Neural cell (in vitro differentiated cells): ENCODE results near the gene MRPS27. TPM values are rescaled to one million over a fixed set of nuclear protein-coding genes. Genes with fewer than 3 reads are reported as not detected.

Experiments used
- H2AFZ ChIP-seq: fragments of 200-600, 300-800 bp; sonication (generic), shearing (Covaris generic); 2 replicates; pipeline ENCODE4 v1.6.0; 2014; ENCODE audit warnings: low read depth, mild to moderate bottlenecking, antibody characterized with exemption, low read length, moderate library complexity
- H3F3A ChIP-seq: fragments of 200-600 bp; shearing (Covaris generic); 2 replicates; pipeline ENCODE4 v1.6.1; 2016; ENCODE audit warnings: mild to moderate bottlenecking, moderate library complexity, mixed read lengths, antibody characterized with exemption, low read length; ENCODE audit not compliant: insufficient read depth, poor library complexity, severe bottlenecking
- H3K27ac ChIP-seq: fragments of 200-600, 300-800 bp; sonication (generic), shearing (Covaris generic); 2 replicates; pipeline ENCODE4 v1.5.1; 2014; ENCODE audit warnings: mild to moderate bottlenecking, low read length, moderate library complexity
- H3K27me3 ChIP-seq: fragments of 300-800, 200-600 bp; sonication (generic), shearing (Covaris generic); 2 replicates; pipeline ENCODE4 v1.6.0; 2014; ENCODE audit warnings: mild to moderate bottlenecking, low read depth, low read length, moderate library complexity; ENCODE audit not compliant: insufficient read depth
- H3K36me3 ChIP-seq: fragments of 300-800, 200-600 bp; sonication (generic), shearing (Covaris generic); 2 replicates; pipeline ENCODE4 v1.5.1; 2014; ENCODE audit warnings: mild to moderate bottlenecking, antibody characterized with exemption, low read length, moderate library complexity; ENCODE audit not compliant: insufficient read depth
- H3K4me2 ChIP-seq: fragments of 300-800, 200-600 bp; sonication (generic), shearing (Covaris generic); 2 replicates; pipeline ENCODE4 v1.6.0; 2014; ENCODE audit warnings: mild to moderate bottlenecking, low read length
- H3K4me3 ChIP-seq: fragments of 300-800, 200-600 bp; sonication (generic), shearing (Covaris generic); 2 replicates; pipeline ENCODE4 v1.5.1; 2014; ENCODE audit warnings: mild to moderate bottlenecking, low read length, moderate library complexity
- H3K79me2 ChIP-seq: fragments of 200-600 bp; shearing (Covaris generic); replicated peaks from 2 replicates; pipeline ENCODE4 v1.6.0; 2014; ENCODE audit warnings: mild to moderate bottlenecking, low read length, moderate library complexity; ENCODE audit not compliant: insufficient read depth
- H3K9ac ChIP-seq: fragments of 300-800, 200-600 bp; sonication (generic), shearing (Covaris generic); 2 replicates; pipeline ENCODE4 v1.6.1; 2016; ENCODE audit warnings: mild to moderate bottlenecking, low read length, mixed read lengths
- H3K9me2 ChIP-seq: fragments of 200-600 bp; shearing (Covaris generic); 2 replicates; pipeline ENCODE4 v1.6.1; 2016; ENCODE audit warnings: mild to moderate bottlenecking, low read length, mixed read lengths; ENCODE audit not compliant: insufficient read depth
- H3K9me3 ChIP-seq: fragments of 200-600, 300-800 bp; sonication (generic), shearing (Covaris generic); 2 replicates; pipeline ENCODE4 v1.6.1; 2016; ENCODE audit warnings: mild to moderate bottlenecking, mixed run types, low read length, moderate library complexity, mixed read lengths
- H4K20me1 ChIP-seq: fragments of 200-600 bp; shearing (Covaris generic); 2 replicates; pipeline ENCODE4 v1.6.1; 2016; ENCODE audit warnings: mild to moderate bottlenecking, mixed run types; ENCODE audit not compliant: insufficient read depth
- CTCF ChIP-seq: fragments of 450-650 bp; IDR thresholded peaks from 2 replicates; pipeline ENCODE4 v1.5.1; 2014; ENCODE audit warnings: antibody characterized with exemption, mild to moderate bottlenecking, moderate library complexity; ENCODE audit not compliant: poor library complexity, severe bottlenecking
- EP300 ChIP-seq: fragments of 450-650 bp; conservative IDR thresholded peaks from 2 replicates; pipeline ENCODE4 v1.6.1; 2014; ENCODE audit warnings: antibody characterized with exemption, mild to moderate bottlenecking, moderate library complexity; ENCODE audit not compliant: poor library complexity, severe bottlenecking
- EZH2 ChIP-seq: fragments of 200-600, 300-800 bp; shearing (Covaris generic), sonication (generic); IDR thresholded peaks from 2 replicates; pipeline ENCODE4 v1.6.1; 2014; ENCODE audit warnings: antibody characterized with exemption, low read length, borderline replicate concordance, mild to moderate bottlenecking; ENCODE audit not compliant: insufficient read depth, poor library complexity, severe bottlenecking
- MXI1 ChIP-seq: fragments of 450-650 bp; conservative IDR thresholded peaks from 2 replicates; pipeline ENCODE4 v1.6.1; 2014; ENCODE audit warnings: antibody characterized with exemption, mild to moderate bottlenecking; ENCODE audit not compliant: poor library complexity, severe bottlenecking
- POLR2AphosphoS5 ChIP-seq: IDR thresholded peaks from 2 replicates; pipeline ENCODE4 v1.6.1; 2012
- RAD21 ChIP-seq: fragments of 450-650 bp; conservative IDR thresholded peaks from 2 replicates; pipeline ENCODE4 v1.6.1; 2014; ENCODE audit warnings: antibody characterized with exemption, mild to moderate bottlenecking, moderate library complexity
- REST ChIP-seq: IDR thresholded peaks from 2 replicates; pipeline ENCODE4 v1.6.1; 2012; ENCODE audit warnings: borderline replicate concordance
- SMC3 ChIP-seq: fragments of 450-650 bp; conservative IDR thresholded peaks from 2 replicates; pipeline ENCODE4 v1.6.1; 2014; ENCODE audit warnings: antibody characterized with exemption, mild to moderate bottlenecking, moderate library complexity; ENCODE audit not compliant: poor library complexity
- TAF1 ChIP-seq: IDR thresholded peaks from 2 replicates; pipeline ENCODE4 v1.6.1; 2012; ENCODE audit warnings: low read depth
- polyA plus RNA-seq: library from polyadenylated mRNA; depleted of rRNA; stranded (reverse); fragments of >200 nt; gene quantifications from 2 replicates; pipeline ENCODE4 v1.2.3, GENCODE V29; 2014

Gene MRPS27
- polyA plus RNA-seq, 1 donor from 2014 or later: 36.7 TPM

GRCh38 chr5:72179028-72179815, 140.8 kb downstream of the MRPS27 start:
- H3K27ac ChIP-seq: no peak overlapping the region

GRCh38 chr5:72177538-72177937, 142.5 kb downstream of the MRPS27 start:
- no peak overlapping the region for H3K9ac ChIP-seq
- TF ChIP-seq MXI1 (no peak), EP300 (no peak), TAF1 (no peak), POLR2AphosphoS5 (no peak), CTCF (no peak), REST (no peak), SMC3 (no peak), EZH2 (no peak), RAD21 (no peak)
- H4K20me1 ChIP-seq: peaks cover 92% of the 10 kb centered on the region
- H3K9me2 ChIP-seq: no peaks in the 10 kb centered on the region
- H3K79me2 ChIP-seq: peaks cover 94% of the 10 kb centered on the region
- no peak overlapping the region for H2AFZ ChIP-seq
- H3F3A ChIP-seq: no peaks in the 10 kb centered on the region
- H3K4me2 ChIP-seq: no peak overlapping the region
- no peaks in the 10 kb centered on the region for H3K27me3 ChIP-seq
- H3K4me3 ChIP-seq: no peak overlapping the region
- H3K9me3 ChIP-seq: no peaks in the 10 kb centered on the region
- no peak overlapping the region for H3K27ac ChIP-seq
- H3K36me3 ChIP-seq: peaks cover 14% of the 10 kb centered on the region

More at GRCh38 chr5:72179028-72179815, 140.8 kb downstream of the MRPS27 start:
- peaks cover 92% of the 10 kb centered on the region for H4K20me1 ChIP-seq
- H3K9me2 ChIP-seq: no peaks in the 10 kb centered on the region
- no peak overlapping the region for H2AFZ ChIP-seq
- no peak overlapping the region for H3K4me2 ChIP-seq
- no peaks in the 10 kb centered on the region for H3F3A ChIP-seq
- H3K36me3 ChIP-seq: peaks cover 23% of the 10 kb centered on the region
- H3K9me3 ChIP-seq: no peaks in the 10 kb centered on the region
- peak overlapping the region; percentile 41 for H3K4me3 ChIP-seq
- peaks cover 94% of the 10 kb centered on the region for H3K79me2 ChIP-seq
- H3K27me3 ChIP-seq: no peaks in the 10 kb centered on the region
- H3K9ac ChIP-seq: no peak overlapping the region
- TF ChIP-seq EZH2 (no peak), RAD21 (no peak), POLR2AphosphoS5 (no peak)
